ENCODE results near the gene QRICH1.

- TF ChIP-seq CTCF (conservative IDR thresholded peaks at IDR 0.05), result no peak
- no peak for TF ChIP-seq EZH2 (IDR thresholded peaks at IDR 0.05; ENCODE audit: low read depth)
These were observed 37.2 kb upstream of the QRICH1 start for GRCh38 chr3:49131040-49131439.
